Hematopoietic multipotent progenitor cell (in vitro differentiated cells): ENCODE data around the gene KIAA1755. TPM values are rescaled to one million over a fixed set of nuclear protein-coding genes. Genes with fewer than 3 reads are reported as not detected.

Experiments
- DNase-seq, 3 donors: peaks; one replicate each; pipeline ENCODE4 v3.0.0-alpha.2; 2011 to 2015; ENCODE audit warnings: low read depth in 2 of 3, low spot score in 2 of 3
- total RNA-seq: library from RNA; depleted of rRNA; stranded (reverse); fragments of >200 nt; gene quantifications from one replicate; pipeline ENCODE4 v1.2.3, GENCODE V29; 2012

Gene KIAA1755
- total RNA-seq, 1 donor, result not detected

GRCh38 chr20:38222231-38222922, 38.2 kb downstream of the KIAA1755 start:
- DNase-seq, result peak; percentile 9 to 71 (median 39)

GRCh38 chr20:38221119-38221589, 39.4 kb downstream of the KIAA1755 start:
- DNase-seq, result peak; percentile 30 to 77 (median 63)

DNA sequence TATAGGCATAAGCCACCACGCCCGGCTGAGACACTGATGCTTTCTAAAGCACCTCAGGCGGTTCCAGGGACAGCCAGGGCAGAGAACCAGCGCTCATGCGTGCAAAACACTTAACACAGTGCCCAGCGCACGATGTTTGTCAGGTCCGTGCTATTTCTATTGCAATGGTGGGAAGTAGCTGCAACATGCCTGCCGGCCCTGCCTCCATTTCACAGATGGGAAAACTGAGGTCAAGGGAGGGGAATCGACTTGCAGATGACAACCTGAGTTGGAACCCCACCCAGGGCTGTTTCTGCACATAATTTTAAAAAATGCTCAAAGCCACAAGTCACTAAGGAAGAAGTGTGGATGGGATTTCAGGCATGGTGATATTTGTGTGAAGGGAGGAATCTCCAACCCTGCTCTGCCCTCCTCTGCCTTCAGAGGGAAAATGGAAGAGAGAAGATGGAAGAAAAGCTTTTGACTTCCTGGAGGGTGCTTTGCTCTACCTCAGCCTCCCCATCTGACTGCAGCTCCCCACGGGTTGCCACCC, 39.9 kb downstream of the KIAA1755 start:
- DNase-seq, result no peak

DNA sequence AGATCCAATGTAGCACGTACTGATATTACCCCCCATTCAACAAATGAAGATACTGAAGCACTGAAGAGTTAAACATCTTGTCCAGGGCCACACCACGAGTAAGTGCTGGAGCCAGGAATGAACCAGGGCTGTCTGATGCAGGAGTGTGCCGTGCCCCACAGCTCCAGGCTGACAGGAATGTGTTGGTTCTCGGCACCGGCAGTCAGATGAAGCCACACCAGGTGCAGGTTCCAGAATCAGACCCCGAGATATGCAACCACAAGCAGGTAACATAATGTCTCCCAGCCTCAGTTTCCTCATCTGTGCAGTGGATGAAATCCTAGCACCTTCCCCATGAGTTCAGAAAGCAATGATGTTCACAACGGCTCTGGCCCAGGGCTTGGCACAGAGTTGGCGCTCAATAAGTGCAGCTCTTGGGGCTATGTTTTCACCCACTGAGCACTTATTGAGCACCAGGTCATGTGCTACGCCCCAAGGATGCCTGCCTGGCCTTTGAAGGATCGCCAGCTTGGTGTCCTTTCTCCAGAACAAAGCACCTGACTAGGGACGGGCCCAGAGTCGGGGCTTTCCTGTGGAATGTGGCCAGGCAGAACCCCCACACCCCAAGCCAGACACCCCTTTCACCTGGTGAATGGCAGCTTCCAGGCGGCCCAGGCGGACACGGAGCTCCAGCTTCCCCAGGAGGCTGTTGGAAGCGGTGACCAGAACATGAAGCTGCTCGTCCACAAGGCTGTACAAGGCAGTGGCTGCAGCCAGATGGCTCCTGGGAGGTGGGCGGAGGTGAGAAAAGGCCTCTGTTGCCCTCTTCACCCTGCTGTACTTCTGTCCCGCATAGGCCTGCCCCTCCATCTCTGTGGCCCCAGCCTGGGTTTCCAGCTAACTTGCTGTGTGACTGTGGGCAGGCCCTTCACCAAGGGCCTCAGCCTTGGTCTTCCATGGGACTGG, 41.3 kb downstream of the KIAA1755 start:
- no peak for DNase-seq

- no peak for DNase-seq
Measured at GRCh38 chr20:38218566-38218885, 42.0 kb downstream of the KIAA1755 start.

- DNase-seq, result no peak
Measured at GRCh38 chr20:38217791-38218565, 42.6 kb downstream of the KIAA1755 start.

- DNase-seq, result no peak
Measured at GRCh38 chr20:38216746-38217595, 43.6 kb downstream of the KIAA1755 start.

GRCh38 chr20:38216201-38216600, 44.3 kb downstream of the KIAA1755 start:
- no peak for DNase-seq

DNA sequence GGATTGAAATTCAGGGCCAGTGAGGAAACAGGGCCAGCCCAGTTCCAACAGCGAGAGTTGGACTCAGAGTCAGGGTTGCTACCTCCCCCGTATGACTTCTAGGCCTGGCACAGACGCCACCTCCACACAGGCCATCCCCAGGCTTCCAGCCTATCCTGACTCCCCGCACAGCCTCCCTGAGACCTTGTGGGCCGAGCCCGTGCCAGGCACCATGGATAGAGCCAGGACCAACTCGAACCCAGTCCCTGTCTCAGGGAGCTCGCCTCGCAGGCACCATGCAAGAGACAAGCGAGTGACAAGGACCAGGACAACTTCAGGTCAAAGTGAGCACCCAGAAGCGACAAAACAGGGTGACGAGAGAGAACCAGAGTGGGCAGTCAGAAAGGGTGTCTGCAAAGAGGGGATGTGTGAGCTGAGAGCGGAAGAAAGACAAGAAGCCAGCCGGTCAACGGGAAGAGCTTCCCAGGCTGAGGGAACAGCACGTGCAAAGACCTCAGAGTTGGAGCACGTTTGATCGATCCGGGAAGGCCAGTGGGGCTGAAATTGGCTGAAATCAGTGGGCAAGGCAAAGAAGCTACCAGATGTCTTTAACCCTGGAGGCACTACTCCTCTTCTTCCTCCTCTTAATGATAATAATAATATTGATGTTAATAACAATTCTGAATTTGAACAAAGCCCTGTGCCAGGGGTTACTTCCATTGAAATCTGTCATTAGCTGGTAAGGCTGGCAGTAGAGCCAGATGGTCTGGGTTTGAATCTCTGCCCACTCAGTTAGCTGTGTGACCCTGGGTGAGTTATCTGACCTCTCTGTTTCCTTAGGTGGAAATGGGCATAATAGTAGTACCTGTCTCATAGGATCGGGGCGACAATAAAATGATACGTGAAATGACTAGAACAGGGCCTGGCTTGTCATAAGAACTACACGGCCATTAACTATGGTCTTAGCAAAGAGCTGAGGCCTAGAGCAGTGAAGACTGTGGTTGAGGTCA, 45.0 kb downstream of the KIAA1755 start:
- DNase-seq, result no peak

GRCh38 chr20:38214256-38215193, 46.0 kb downstream of the KIAA1755 start:
- no peak for DNase-seq

DNA sequence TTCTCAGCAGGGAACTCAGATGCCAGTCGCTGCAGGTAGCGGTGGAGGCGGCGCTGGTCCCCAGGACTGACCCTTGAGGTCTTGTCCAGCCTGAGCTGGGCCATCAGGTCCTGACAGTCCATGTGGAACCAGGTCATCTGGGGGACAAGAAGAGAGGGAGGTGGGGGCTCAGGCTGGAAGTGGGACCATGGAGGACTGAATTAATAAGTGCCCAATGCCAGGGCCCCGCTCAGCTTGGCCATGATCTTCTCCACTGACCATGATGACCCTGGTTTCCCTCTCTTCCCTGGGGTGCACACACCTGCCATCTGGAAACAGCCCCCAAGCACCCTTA, 47.0 kb downstream of the KIAA1755 start:
- DNase-seq, result no peak

DNA sequence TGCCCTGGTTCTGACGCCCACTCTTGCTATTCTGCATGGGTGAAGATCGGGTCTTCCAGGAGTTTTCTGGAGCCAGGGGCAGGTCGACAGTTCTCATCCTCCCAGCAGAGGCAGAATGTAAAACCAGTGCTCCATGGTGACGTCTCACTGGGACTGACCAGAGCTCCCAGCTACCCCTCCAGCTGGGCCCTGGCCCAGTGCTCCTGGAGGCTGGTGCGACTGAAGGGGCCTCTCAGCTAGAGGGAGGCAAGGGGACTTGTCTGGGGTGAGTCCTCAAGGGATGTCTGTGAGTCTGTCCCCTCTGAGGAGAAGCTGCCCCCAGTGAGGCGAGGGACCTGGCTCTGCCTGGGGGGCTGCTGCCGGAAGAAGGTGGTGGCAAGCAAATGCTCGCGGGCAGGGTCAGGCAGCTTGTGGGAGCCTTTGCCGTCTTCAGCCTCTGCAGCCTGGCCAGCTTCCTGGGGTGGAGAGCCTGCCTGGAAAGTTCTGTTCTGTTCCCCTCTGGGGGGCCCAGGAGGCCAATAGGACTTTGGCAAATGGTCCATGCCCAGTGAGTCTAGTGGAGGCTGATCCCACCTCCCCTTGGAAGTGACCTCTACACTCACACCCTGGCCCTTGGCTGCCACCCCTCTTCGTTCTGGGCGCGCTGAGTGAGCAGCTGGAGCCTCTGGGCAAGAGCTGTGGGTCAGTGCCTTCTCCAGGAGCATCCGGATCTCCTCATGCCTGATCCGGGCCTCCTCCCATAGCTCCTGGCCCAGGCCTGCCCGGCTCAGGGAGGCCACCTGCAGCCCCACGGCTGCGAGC, 47.5 kb downstream of the KIAA1755 start:
- no peak for DNase-seq

DNA sequence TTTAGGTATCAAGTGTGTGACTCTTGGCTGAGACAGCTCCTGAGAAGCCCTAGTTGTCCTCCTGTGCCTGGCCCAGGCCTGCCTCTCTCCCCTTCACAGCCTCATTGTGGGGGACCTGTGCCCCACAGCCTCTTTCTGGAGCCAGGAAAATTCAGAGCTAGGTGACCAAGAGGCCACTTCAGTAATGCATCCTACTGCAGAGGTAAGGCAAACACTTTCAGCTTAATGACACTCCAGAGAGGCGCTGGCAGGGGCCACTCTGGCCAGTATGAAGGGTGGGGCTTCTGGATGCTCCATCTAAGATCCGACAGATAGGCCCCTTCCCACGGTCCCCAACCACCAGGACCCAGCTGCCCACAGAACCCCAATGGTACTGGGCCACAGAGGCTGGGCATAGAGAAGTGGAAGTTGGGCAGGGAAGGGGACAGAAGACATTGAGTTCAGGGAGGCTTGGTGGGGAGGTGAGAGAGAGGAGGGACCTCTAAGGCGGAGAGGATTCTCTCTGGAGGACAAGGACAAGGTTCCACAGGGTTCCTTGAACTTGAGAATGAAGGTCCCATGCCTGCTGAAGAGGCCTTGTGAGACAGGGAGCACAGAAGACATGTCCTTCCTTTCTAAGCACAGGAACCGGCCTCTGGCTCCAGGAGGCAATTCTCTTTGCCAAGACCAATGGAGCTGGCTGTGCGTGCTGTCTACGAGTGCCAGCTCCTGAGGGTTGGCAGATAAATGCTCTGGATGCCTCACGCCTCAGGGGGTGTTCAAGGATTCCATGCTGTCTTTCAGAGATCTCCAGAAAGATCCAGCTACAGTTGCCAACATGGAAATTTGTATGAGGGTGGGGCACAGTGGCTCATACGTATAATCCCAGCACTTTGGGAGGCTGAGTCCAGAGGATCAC, 49.1 kb downstream of the KIAA1755 start:
- no peak for DNase-seq

- peak in 2 of 3 donors; percentile 18 to 19 for DNase-seq
Measured at GRCh38 chr20:38210741-38211140, 49.8 kb downstream of the KIAA1755 start.

DNA sequence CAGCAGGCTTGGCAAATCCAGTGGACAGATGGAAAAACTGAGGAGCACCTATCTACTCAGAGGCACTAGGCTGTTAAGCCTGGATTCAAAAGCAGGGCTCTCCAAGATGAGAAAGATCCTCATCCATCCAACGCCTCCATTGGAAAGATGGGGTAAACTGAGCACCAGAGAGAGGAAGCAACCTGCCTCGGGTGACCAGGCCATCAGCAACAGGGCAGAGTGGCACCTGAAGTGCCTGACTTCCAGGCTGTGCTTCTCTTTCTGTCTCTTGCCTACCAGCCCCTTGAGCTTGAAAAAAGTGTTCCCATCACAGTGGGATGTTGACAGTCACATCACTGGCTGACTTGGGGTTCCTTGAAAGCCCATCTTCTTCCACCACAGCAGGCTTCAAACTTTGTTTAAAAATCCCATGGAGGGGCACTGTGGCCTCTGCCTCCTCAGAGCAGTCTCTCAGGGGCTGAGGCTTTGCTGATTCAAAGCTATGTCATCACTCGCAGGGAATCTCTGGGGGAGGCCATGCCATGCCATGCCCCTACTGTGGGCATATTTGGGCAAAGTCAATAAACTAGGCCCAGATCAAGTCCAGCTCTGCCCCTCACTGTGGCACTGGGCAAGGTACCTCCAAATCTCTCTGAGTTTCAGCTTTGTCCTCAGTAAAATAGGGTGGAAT, 50.7 kb downstream of the KIAA1755 start:
- no peak for DNase-seq
